Measurements from ENCODE around the gene TPRG1L.
"Not testable (repeated sequence)": the region's sequence is repeated elsewhere in the genome, so short reads cannot be mapped to it uniquely, and the experiment has no call there.

Gene TPRG1L

DNA sequence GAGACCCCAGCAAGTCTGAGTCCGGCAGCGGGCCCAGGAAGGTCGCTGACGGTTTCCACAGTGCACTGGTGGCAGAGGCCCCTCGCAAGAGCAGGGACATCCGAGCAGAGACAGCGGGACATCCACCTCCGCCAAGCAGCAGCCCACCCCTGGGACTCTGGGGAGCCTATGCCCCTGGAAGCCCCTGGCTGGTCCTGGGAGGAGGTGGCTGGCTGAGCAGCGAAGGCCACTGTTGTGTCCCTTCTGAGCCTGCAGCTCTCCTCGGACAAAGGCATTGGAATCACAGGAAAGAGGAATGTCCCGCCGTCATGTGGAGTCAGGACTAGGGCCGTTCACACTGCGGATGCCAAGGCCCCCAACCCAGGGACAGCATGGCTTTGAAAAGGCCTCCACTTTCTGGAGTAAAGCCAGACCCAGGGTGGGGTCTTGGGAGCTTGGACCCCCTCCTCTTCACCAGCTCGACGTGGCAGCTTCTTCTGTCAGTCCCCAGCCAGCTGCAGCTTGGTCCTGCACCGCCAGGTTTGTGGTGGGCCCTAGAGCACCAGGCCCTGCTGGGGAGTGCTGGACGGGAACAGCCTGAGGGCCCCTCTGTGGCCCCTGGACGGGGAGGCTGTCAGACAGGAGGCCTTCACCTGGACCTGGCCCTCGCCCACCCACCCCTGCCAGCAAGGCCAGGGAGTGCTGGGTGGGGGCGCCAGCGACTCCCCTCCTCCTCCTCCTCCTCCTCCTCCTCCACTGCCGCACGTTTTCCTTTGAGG, 14.9 kb upstream of the TPRG1L start:
- no peak for DNase-seq

GRCh38 chr1:3610527-3611169, 14.2 kb upstream of the TPRG1L start:
- no peak for DNase-seq

- DNase-seq, result peak; percentile 64
Observed at GRCh38 chr1:3611170-3612019, 13.4 kb upstream of the TPRG1L start, which contains the start of gene MEGF6. Gene MEGF6 (minus strand): TSS chr1:3611508. CDS start chr1:3611268, 240 bp downstream.

DNA sequence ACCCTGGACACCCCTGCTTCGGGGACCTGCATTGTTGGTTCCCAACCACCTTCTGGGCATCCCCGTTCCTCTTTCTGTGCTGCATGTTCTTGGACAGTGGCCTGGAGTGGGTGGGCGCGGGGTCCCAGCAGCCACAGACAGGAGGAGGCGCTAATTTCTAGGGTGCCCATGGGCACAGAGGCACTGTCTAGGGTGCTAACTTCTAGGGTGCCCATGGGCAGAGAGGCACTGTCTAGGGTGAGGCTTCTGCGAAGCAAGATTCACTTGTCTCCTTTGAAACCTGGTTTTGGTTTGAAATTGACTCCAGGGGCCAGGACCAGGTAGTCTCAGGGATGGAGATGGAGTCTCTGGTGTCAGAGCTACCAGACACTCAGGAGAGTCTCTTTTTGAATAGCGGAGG, 12.7 kb upstream of the TPRG1L start:
- DNase-seq, result no peak

DNA sequence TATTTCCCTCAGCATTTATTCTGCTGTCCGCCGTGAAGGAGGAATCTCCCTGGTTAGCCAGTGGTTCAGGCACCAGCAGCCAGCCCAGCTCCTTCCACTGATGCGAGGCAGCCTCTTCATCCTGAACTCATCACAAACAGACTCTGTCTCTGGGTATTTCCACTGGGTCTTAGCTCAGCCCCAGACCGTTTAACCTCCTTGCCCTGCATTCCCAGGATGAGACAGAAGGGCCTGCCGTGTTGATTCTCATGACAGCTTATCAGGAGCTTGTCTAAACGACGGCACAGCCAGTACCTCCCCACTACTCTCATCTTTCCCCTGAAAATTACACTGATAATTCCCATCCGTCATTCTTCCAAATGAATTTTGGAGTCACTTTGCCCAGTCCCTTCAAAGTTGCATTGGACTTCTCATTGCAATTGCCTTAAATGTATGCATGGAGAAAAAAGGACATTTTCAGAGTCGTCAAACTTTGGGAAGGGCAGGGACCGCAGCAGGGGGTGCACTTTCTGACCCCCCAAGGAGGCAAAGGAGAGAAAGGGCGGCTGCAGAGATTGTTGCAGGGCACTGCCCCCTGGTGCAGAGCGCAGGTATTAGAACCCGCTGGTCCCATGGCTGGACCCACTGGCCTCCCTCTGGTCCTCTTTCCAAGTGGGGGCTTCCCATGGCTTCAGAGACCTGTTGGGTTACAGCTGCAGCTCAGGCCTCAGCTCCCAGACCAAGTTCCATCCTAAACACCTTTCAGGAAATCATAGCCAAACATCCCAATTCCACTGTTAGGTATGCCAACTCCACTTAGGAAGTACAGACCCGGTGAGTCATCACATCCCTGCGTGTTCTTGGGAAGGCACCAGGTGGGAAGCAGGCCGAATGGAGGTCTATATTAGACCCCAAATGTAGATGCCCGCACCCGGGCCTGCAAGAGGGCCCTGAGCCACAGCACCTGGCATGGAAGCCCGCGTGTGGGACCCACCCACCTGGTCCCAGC, 9.8 kb upstream of the TPRG1L start:
- DNase-seq, result no peak

DNA sequence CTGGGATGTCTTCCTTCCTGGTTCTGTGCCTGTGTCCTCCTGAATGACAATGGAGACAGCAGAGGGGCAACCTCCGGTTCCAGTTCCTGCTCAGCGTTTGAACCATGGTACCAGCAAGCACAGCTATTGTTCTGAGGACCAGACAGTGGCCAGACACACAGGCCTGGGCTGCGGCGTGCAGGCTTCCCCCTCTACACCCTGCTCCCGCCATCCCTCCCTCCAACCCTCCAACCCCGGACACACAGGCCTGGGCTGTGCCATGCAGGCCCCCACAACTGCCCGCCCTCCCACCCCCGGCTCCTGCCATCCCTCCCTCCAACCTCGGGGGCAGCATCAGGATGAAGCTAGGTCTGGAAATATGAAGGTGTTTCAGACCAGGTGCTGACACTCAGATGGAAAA, 8.0 kb upstream of the TPRG1L start:
- no peak for DNase-seq

DNA sequence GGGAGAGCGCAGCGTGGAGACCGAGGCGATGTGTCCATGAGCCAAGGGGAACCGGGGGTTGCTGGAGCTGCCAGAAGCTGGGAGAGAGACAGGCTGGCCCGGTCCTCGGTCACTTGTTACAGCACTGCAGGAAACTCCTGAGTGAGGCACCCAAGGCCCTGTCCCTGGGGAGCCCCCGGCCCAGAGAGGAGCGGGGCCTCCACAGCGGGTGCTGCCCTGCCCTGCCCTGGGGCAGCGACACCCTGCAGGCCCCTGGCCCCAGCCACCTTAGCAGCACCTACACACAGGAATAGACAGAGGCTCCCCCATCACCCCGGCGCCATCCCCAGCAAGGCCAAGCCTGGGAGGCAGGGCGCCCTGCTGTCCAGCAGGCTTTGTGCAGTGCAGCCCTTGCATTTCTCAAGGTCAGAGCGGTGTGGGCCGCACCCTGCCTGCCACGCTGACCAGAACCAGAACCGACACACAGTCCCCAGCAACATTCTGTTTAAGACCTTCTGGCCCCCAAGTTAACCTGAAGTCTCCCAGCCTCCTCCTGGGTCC, 6.9 kb upstream of the TPRG1L start:
- DNase-seq, result no peak

- DNase-seq, result no peak
Observed at GRCh38 chr1:3618531-3618880, 6.3 kb upstream of the TPRG1L start.

DNA sequence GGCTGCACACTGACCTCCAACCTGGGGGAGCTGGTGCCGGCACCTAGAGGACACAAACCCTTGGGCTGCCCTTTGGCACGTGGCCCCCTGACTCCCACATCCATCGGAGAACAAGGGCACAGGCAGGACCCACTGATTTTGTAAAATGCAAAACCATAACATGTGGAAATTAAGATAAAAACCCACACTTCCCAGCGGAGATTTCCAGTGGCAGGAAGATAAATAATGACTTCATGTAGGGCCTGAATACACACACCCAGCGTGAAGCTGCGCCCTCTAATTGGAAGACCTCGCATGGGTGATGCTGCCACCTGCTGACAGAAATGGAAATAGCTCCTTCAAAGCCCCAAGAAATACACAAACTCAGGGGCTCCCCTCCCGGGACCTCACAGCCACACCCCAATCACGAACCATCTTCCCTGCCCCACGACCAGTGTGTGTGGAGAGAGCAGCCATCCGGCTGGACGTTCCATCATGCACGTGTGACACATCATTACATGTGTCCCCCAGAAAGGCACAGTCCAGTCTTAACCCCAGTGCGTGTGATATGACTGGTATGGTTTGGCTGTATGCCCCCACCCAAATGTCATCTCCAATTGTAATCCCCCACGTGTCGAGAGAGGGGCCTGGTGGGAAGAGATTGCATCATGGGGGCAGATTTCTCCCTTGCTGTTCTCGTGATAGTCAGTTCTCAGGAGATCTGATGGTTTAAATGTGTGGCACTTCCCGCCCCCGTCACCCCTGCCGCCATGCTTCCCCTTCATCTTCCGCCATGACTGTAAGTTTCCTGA, 5.7 kb upstream of the TPRG1L start:
- DNase-seq, result peak; percentile 71

- DNase-seq, result no peak
Observed at GRCh38 chr1:3620708-3621107, 4.1 kb upstream of the TPRG1L start.

DNA sequence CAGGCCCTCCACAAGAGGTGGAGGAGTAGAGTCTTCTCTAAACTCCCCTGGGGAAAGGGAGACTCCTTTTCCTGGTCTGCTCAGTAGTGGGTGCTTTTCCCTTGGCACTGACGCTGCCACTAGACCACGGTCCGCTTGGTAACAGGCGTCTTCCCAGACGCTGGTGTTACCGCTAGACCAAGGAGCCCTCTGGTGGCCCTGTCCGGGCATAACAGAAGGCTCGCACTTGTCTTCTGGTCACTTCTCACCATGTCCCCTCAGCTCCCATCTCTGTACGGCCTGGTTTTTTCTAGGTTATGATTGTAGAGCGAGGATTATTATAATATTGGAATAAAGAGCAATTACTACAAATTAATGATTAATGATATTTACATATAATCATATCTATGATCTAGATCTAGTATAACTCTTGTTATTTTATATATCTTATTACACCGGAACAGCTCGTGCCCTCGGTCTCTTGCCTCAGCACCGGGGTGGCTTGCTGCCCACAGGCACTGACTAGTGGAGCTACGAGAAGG, 3.6 kb upstream of the TPRG1L start:
- not testable (repeated sequence) for DNase-seq

GRCh38 chr1:3622102-3622501, 2.7 kb upstream of the TPRG1L start:
- DNase-seq, result not testable (repeated sequence)

GRCh38 chr1:3623441-3624199, 1.2 kb upstream of the TPRG1L start:
- no peak for DNase-seq

GRCh38 chr1:3625151-3625907, 514 bp downstream of the TPRG1L start:
- no peak for DNase-seq

- no peak for DNase-seq
Observed at GRCh38 chr1:3626025-3626424, 1.2 kb downstream of the TPRG1L start.

DNA sequence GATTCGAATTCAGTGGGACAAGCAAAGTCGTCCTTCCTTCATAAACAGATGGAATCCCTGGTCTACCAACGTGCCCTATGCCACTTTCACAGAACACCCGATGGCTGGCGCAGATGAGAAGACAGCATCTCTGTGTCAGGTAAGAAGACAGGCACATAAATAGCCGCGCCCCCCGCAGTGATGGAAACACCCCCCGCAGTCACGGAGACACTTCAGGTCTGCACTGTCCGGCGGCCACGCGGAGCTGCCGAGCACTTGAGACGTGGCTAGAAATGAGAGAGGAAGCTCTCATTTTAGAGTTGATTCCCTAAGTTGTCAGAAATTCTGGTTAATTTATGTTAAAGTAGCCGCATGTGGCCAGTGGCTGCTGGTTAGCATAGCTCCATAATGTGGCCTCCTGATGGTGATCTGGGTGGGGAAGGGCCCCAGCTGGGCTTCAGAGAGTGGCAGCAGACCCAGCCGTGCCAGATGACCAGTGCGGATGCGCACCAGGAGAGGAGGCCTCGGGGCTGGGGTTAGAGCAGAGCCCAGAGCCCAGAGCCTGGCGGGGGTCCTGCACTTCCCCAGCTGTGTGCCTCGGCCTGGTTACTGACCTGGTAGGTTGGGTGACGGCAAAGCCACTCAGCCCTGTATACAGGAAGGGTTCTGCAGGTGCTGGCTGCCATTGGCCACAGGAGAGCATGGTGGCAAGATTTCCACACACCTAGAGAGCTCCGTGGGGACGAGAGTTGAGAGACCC, 2.9 kb downstream of the TPRG1L start:
- DNase-seq, result no peak

GRCh38 chr1:3628445-3628844, 3.6 kb downstream of the TPRG1L start:
- no peak for DNase-seq

DNA sequence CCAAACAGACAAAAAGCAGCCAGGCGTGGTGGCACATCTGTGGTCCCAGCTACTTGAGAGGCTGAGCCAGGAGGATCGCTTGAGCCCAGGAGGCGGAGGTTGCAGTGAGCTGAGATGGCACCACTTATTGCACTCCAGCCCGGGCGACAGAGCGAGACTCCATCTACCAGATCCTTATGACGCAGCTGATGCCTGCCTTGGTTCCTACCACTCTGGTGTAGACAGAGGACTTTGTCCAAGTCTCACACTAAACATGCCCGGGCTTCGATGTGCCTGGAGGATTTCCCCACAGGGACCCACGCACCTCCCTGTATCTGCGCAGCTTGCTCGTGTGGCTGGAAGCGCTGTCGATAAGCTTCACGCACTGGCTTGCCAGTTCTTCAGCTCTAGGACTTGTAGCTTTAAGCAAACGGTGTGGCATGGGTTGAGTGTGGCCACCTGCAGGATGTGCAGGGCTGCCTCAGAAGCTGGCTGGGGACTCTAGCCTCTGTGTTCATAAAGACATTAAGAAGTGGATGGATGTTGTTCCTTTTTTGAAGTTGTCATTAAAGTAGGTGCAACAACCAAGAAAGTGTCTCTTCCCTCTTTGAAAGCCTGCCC, 4.8 kb downstream of the TPRG1L start:
- no peak for DNase-seq
